Gastroesophageal sphincter (tissue), 4 donors: Measurements from ENCODE around the gene OBP2B. TPM values are rescaled to one million over a fixed set of nuclear protein-coding genes. Genes with fewer than 3 reads are reported as not detected.
"Not testable (repeated sequence)": the region's sequence is repeated elsewhere in the genome, so short reads cannot be mapped to it uniquely, and the experiment has no call there.

ENCODE experiments used
- ATAC-seq: fragments of 150-250 bp; one replicate; pipeline ENCODE4 v1.9.1; 2016; ENCODE audit warnings: mild to moderate bottlenecking, moderate library complexity
- H3K27ac ChIP-seq, 4 donors: fragments of 200-600 bp; sonication (generic) in 3 of 4; 1 replicate in 3 of 4; 2 replicates in 1 of 4; pipeline ENCODE4 v1.5.1; 2016 to 2019
- H3K27me3 ChIP-seq: fragments of 200-600 bp; sonication (generic); one replicate; pipeline ENCODE4 v1.5.1; 2019
- H3K36me3 ChIP-seq, 2 donors: fragments of 200-600 bp; sonication (generic); one replicate each; pipeline ENCODE4 v1.5.1; 2019; ENCODE audit warnings: control low read depth in 1 of 2
- H3K4me1 ChIP-seq, 3 donors: fragments of 200-600 bp; sonication (generic); 1 replicate in 2 of 3; 2 replicates in 1 of 3; pipeline ENCODE4 v1.5.1; 2016 to 2019; ENCODE audit warnings: control low read depth in 2 of 3
- H3K4me3 ChIP-seq, 2 donors: fragments of 200-600 bp; sonication (generic); one replicate each; pipeline ENCODE4 v1.5.1; 2019; ENCODE audit warnings: mild to moderate bottlenecking in 1 of 2, moderate library complexity in 1 of 2
- H3K9me3 ChIP-seq, 3 donors: fragments of 200-600 bp; sonication (generic); one replicate each; pipeline ENCODE4 v1.5.1; 2017 to 2019; ENCODE audit warnings: control low read depth in 2 of 3
- EP300 ChIP-seq: sonication (generic); formaldehyde crosslinking; IDR thresholded peaks from one replicate; pipeline ENCODE4 v1.6.1; 2017; ENCODE audit warnings: antibody characterized with exemption, mild to moderate bottlenecking
- POLR2A ChIP-seq, 2 donors: fragments of 450-650 bp; IDR thresholded peaks; one replicate each; pipeline ENCODE4 v1.6.1; 2017; ENCODE audit warnings: antibody characterized with exemption in 2 of 2, mild to moderate bottlenecking in 2 of 2, moderate library complexity in 1 of 2
- POLR2AphosphoS5 ChIP-seq: sonication (generic); formaldehyde crosslinking; IDR thresholded peaks from one replicate; pipeline ENCODE4 v1.6.1; 2017; ENCODE audit warnings: antibody characterized with exemption
- WGBS, 2 donors: methylation state at CpG; one replicate each; pipeline ENCODE4 v1.1.5; 2018; ENCODE audit warnings: low coverage in 1 of 2; 5-methylcytosine and 5-hydroxymethylcytosine counted together
- total RNA-seq, 4 donors: library from RNA; depleted of rRNA; stranded (reverse); fragments of >200 nt; gene quantifications; one replicate each; pipeline ENCODE4 v1.1.0, GENCODE V29; 2016
- TF ChIP-seq, protein P1 (sequence below), 4 experiments: fragments of 200-600 bp in 2 of 4; fragments of 450-650 bp in 2 of 4; sonication (generic) in 1 of 4; IDR thresholded peaks; one replicate each; pipeline ENCODE4 v1.5.1; 2017 to 2019; ENCODE audit warnings: antibody characterized with exemption in 4 of 4, mild to moderate bottlenecking in 2 of 4, moderate library complexity in 2 of 4

The OBP2B gene
- total RNA-seq, 4 donors from 2014 or later, result not detected

DNA sequence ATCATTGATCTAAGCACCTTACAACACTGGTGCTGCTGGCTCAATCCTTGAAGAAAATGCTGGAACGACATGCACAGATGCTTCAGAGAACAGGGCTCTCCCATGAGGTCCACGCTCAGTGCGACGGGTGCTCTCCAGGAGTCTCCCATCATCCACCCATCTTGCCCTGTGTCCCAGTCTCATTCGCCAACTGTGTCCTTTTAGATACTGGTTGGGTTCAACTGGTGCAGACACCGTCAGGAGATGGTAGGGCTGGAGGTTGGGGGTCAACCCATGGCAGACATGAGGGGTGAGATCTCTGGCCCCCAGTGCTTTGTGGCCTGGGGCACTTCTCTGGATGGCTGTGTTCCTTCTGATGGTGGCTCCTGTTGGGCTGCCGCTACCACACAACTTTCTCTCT is 1.6 kb upstream of the OBP2B start:
- WGBS, 2 donors, result 89 to 100% methylated on average over 1 to 7 of the region's 7 CpGs
- no peak for ATAC-seq
- no peaks in the 10 kb centered on the region for H3K36me3 ChIP-seq
- peaks cover 0 to 23% (median 0%) of the 10 kb centered on the region in 3 donors for H3K9me3 ChIP-seq
- no peak overlapping the region for H3K4me3 ChIP-seq
- peaks cover 59% of the 10 kb centered on the region for H3K27me3 ChIP-seq
- no peak overlapping the region for H3K27ac ChIP-seq
- TF ChIP-seq EP300, result no peak
- TF ChIP-seq, protein P1, sequence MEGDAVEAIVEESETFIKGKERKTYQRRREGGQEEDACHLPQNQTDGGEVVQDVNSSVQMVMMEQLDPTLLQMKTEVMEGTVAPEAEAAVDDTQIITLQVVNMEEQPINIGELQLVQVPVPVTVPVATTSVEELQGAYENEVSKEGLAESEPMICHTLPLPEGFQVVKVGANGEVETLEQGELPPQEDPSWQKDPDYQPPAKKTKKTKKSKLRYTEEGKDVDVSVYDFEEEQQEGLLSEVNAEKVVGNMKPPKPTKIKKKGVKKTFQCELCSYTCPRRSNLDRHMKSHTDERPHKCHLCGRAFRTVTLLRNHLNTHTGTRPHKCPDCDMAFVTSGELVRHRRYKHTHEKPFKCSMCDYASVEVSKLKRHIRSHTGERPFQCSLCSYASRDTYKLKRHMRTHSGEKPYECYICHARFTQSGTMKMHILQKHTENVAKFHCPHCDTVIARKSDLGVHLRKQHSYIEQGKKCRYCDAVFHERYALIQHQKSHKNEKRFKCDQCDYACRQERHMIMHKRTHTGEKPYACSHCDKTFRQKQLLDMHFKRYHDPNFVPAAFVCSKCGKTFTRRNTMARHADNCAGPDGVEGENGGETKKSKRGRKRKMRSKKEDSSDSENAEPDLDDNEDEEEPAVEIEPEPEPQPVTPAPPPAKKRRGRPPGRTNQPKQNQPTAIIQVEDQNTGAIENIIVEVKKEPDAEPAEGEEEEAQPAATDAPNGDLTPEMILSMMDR (IDR thresholded peaks at IDR 0.05), result no peak
- no peak for TF ChIP-seq POLR2AphosphoS5
- TF ChIP-seq POLR2A (IDR thresholded peaks at IDR 0.05), result no peak
- no peaks in the 10 kb centered on the region for H3K4me1 ChIP-seq

DNA sequence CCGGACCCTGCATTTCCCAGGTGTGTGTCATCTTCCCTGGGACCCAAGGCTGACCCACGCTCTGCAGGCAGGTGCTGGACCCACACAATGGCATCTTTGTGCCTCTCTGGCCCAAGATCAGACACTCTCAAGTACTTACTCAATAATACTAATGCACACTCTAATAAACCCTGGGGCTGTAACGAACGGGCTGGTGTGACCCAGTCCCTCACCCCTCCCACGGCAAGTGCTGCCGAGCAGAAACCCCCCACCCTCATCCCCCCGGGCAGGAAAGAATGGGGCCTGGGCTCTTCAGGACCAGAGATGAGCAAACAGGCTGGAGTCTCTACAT is 1.1 kb upstream of the OBP2B start:
- H3K4me1 ChIP-seq, result no peaks in the 10 kb centered on the region
- WGBS, 2 donors, result 47% methylated on average over 3 of the region's 7 CpGs; no CpG with 5 or more reads in 1 of the 2 donors
- H3K9me3 ChIP-seq, result peaks cover 0 to 23% (median 0%) of the 10 kb centered on the region in 3 donors
- peaks cover 62% of the 10 kb centered on the region for H3K27me3 ChIP-seq
- no peak overlapping the region for H3K27ac ChIP-seq
- ATAC-seq, result no peak
- H3K36me3 ChIP-seq, result no peaks in the 10 kb centered on the region
- H3K4me3 ChIP-seq, result no peak overlapping the region
- TF ChIP-seq EP300, result no peak
- TF ChIP-seq POLR2A (IDR thresholded peaks at IDR 0.05), result no peak
- TF ChIP-seq, protein P1 (IDR thresholded peaks at IDR 0.05), result no peak
- TF ChIP-seq POLR2AphosphoS5, result no peak

DNA sequence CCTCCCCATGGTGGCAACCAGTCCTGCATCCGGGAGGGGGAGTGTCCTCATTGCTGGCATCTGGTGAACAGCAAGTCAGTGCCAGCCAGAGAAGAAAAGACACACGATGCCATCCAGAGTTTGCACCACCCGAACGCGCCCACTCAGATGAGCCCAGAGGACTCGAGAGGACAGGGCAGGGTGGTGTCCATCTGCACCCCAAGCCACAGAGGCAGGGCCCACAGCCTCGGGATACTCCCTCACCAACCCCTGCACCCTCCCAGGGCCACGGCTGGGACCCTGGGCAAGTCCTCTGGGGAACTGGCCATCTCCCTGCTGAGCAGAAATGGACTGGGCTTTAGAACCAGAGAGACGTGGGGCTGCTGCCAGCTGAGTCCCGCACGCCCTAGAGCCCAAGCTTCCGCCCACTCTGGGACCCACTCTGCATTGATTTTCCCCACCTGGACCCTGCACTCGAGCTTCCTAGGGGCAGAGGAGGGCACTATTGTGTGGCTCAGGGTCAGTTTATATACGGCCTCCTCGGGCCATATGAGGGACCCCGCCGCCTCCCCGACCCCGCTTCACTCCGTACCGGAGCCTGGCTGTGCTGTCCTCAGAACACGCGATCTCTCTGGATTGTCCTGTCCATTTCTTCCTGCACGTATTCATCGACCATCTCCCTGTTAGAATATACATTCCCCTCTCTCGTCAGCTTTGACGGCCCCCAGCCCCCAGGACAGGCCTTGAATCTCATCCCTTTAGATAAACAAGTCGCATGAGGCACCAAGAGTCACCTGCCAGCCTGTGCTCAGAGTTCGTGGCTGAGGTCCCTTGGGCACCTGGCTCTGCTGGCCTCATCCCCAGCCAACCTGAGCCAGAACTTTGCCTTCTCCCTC is 514 bp upstream of the OBP2B start:
- not testable (repeated sequence) for ATAC-seq, H3K4me1 ChIP-seq, H3K36me3 ChIP-seq, H3K27ac ChIP-seq, H3K4me3 ChIP-seq
- 68 to 71% methylated on average over 14 to 16 of the region's 29 CpGs for WGBS, 2 donors
- Histone ChIP-seq H3K9me3 (peaks cover 0 to 17% (median 0%) of the 10 kb centered on the region in 3 donors), H3K27me3 (peaks cover 68% of the 10 kb centered on the region)

DNA sequence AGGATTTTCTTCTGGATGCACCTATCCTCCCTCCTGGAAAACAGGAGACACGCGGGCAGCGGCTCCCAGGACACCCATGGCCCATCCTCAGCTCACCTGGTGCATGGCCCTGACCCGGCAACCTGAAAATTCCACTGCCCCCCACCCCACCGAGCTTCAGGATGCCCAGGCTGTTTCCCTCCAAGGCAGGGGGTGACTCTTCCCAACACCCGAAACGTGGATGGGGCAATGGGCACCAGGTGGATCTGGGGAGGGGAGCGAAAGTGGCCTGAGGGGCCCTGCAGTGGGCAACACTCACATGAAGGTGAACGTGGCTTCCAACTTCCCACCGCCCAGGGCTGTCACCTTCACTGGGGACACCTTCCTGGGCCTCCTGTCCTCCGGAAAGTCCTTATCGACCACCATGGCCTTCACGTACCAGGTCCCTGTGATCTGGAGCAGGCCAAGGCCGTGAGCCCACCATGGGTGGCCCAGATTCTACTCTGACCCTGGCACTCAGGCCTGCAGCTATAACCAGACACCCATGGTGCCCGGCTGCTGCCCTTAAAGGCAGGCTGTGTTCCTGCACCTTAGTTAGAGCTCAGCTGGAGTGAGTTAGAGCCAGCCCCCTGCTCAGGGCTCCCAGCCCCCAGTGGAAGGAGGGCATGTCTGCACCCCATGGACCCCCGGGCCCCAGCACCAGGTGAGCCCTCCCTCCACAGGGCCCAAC is 725 bp downstream of the OBP2B start:
- WGBS, 2 donors, result 50% methylated on average over 2 of the region's 16 CpGs; no CpG with 5 or more reads in 1 of the 2 donors

DNA sequence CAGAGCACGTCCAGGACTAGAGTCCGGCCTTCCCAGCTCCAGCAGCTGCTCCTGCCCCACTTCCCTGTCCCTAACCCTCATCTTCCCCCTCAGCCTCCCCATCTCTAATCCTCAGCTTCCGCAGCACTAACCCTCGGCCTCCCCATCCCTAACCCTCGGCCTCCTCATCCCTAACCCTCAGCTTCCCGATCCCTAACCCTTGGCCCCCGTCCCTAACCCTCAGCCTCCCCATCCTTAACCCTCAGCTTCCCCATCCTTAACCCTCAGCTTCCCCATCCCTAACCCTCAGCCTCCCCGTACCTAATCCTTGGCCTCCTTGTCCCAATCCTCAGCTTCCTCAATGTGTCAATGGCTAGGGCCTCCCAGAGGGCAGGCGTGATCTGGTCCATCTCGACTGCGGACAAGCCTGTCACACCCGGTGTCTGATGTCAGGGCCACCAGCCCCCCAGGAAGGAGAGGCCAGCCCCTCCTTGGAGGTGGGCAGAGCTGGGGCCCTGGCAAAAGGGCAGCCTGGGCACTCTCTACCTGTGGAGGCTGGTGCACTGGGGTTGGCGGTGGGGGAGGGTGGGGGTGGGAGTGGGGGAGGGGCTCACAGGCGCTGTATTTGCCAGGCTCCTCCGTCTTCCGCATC is 1.4 kb downstream of the OBP2B start:
- no peak overlapping the region for H3K4me3 ChIP-seq
- H3K27me3 ChIP-seq, result peaks cover 76% of the 10 kb centered on the region
- no peak for ATAC-seq
- 59 to 73% methylated on average over 5 to 10 of the region's 16 CpGs for WGBS, 2 donors
- no peak overlapping the region for H3K27ac ChIP-seq
- TF ChIP-seq POLR2AphosphoS5, result no peak
- TF ChIP-seq, protein P1 (IDR thresholded peaks at IDR 0.05), result no peak
- H3K9me3 ChIP-seq, result peaks cover 0 to 16% (median 0%) of the 10 kb centered on the region in 3 donors
- H3K36me3 ChIP-seq, result no peaks in the 10 kb centered on the region
- no peaks in the 10 kb centered on the region for H3K4me1 ChIP-seq

More for the DNA sequence above, 725 bp downstream of the OBP2B start:
- ATAC-seq, H3K27ac ChIP-seq, H3K4me3 ChIP-seq, H3K4me1 ChIP-seq, H3K36me3 ChIP-seq: not testable (repeated sequence)
- H3K9me3 ChIP-seq, result peaks cover 0 to 16% (median 0%) of the 10 kb centered on the region in 3 donors
- H3K27me3 ChIP-seq, result peaks cover 80% of the 10 kb centered on the region
